Neural progenitor cell (in vitro differentiated cells): ENCODE data around the gene PDE8B. TPM values are rescaled to one million over a fixed set of nuclear protein-coding genes. Genes with fewer than 3 reads are reported as not detected.

ENCODE experiments used
- DNase-seq: peaks from one replicate; pipeline ENCODE4 v3.0.0-alpha.2; 2016; ENCODE audit warnings: low spot score
- H2AFZ ChIP-seq: fragments of 200-600 bp; sonication (generic); replicated peaks from 2 replicates; pipeline ENCODE4 v1.6.1; 2016; ENCODE audit warnings: antibody characterized with exemption
- H3F3A ChIP-seq: fragments of 200-600 bp; sonication (generic); 2 replicates; pipeline ENCODE4 v1.6.1; 2016; ENCODE audit warnings: antibody characterized with exemption, low read depth
- H3K27ac ChIP-seq: fragments of 200-600 bp; sonication (generic); 2 replicates; pipeline ENCODE4 v1.5.1; 2016; ENCODE audit warnings: mild to moderate bottlenecking
- H3K27me3 ChIP-seq: fragments of 200-600 bp; sonication (generic); 2 replicates; pipeline ENCODE4 v1.6.1; 2016; ENCODE audit warnings: mild to moderate bottlenecking, moderate library complexity
- H3K36me3 ChIP-seq: fragments of 200-600 bp; sonication (generic); 2 replicates; pipeline ENCODE4 v1.5.1; 2016
- H3K4me1 ChIP-seq: fragments of 200-600 bp; sonication (generic); 2 replicates; pipeline ENCODE4 v1.6.1; 2016; ENCODE audit warnings: mixed run types
- H3K4me2 ChIP-seq: fragments of 200-600 bp; sonication (generic); 2 replicates; pipeline ENCODE4 v1.6.1; 2016
- H3K4me3 ChIP-seq: fragments of 200-600 bp; sonication (generic); 2 replicates; pipeline ENCODE4 v1.5.1; 2016
- H3K79me2 ChIP-seq: fragments of 200-600 bp; sonication (generic); 2 replicates; pipeline ENCODE4 v1.6.1; 2016; ENCODE audit warnings: low read depth
- H3K9ac ChIP-seq: fragments of 200-600 bp; sonication (generic); 2 replicates; pipeline ENCODE4 v1.6.1; 2016
- H3K9me3 ChIP-seq: fragments of 200-600 bp; sonication (generic); 2 replicates; pipeline ENCODE4 v1.5.1; 2016; ENCODE audit warnings: low read depth
- H4K20me1 ChIP-seq: fragments of 200-600 bp; sonication (generic); 2 replicates; pipeline ENCODE4 v1.6.1; 2016; ENCODE audit warnings: low read depth
- H3K27ac Mint-ChIP-seq: 3 replicates; pipeline ENCODE4 v1.8.0; 2021; ENCODE audit warnings: mixed read lengths
- H3K27me3 Mint-ChIP-seq: 2 replicates; pipeline ENCODE4 v1.8.0; 2022; ENCODE audit warnings: low read depth, mild to moderate bottlenecking, inconsistent platforms, moderate library complexity, mixed read lengths; ENCODE audit not compliant: insufficient read depth
- H3K36me3 Mint-ChIP-seq: 3 replicates; pipeline ENCODE4 v1.8.0; 2021; ENCODE audit warnings: mixed read lengths
- H3K4me1 Mint-ChIP-seq: 3 replicates; pipeline ENCODE4 v1.8.0; 2021; ENCODE audit warnings: mixed read lengths
- H3K4me3 Mint-ChIP-seq: 3 replicates; pipeline ENCODE4 v1.8.0; 2021; ENCODE audit warnings: mild to moderate bottlenecking, moderate library complexity, mixed read lengths
- H3K9me3 Mint-ChIP-seq: 3 replicates; pipeline ENCODE4 v1.8.0; 2020; ENCODE audit warnings: mixed read lengths
- CTCF ChIP-seq: fragments of 200-600 bp; sonication (generic); IDR thresholded peaks from 2 replicates; pipeline ENCODE4 v1.5.1; 2017; ENCODE audit warnings: antibody characterized with exemption, mild to moderate bottlenecking
- EZH2 ChIP-seq: fragments of 200-600 bp; sonication (generic); IDR thresholded peaks from 2 replicates; pipeline ENCODE4 v1.6.1; 2017; ENCODE audit warnings: antibody characterized with exemption, mild to moderate bottlenecking, moderate library complexity
- EZH2phosphoT487 ChIP-seq: fragments of 200-600 bp; sonication (generic); IDR thresholded peaks from 2 replicates; pipeline ENCODE4 v1.6.1; 2017; ENCODE audit warnings: antibody characterized with exemption
- total RNA-seq: library from RNA; depleted of rRNA; stranded (reverse); fragments of >200 nt; gene quantifications from 2 replicates; pipeline ENCODE4 v1.2.3, GENCODE V29; 2015; ENCODE audit warnings: low replicate concordance

PDE8B gene
- total RNA-seq, 1 donor from 2014 or later, result 4.3 TPM

- Histone ChIP-seq H3K4me3 (no peak overlapping the region), H3K27me3 (no peaks in the 10 kb centered on the region), H3F3A (no peaks in the 10 kb centered on the region), H4K20me1 (no peaks in the 10 kb centered on the region), H3K27ac (no peak overlapping the region), H3K36me3 (no peaks in the 10 kb centered on the region), H3K9ac (no peak overlapping the region), H3K4me1 (no peaks in the 10 kb centered on the region), H2AFZ (no peak overlapping the region), H3K9me3 (no peaks in the 10 kb centered on the region), H3K4me2 (no peak overlapping the region), H3K79me2 (no peaks in the 10 kb centered on the region)
- TF ChIP-seq EZH2 (no peak), EZH2phosphoT487 (no peak)
- Mint-ChIP-seq H3K27me3 (no peaks in the 10 kb centered on the region), H3K27ac (no peak overlapping the region), H3K36me3 (no peaks in the 10 kb centered on the region), H3K4me3 (no peak overlapping the region), H3K9me3 (peaks cover 2% of the 10 kb centered on the region), H3K4me1 (peaks cover 4% of the 10 kb centered on the region)
- DNase-seq, result no peak
Measured at GRCh38 chr5:77389746-77390145, 179.3 kb downstream of the PDE8B start.

- Mint-ChIP-seq H3K4me3 (no peak overlapping the region), H3K36me3 (no peaks in the 10 kb centered on the region), H3K4me1 (peaks cover 4% of the 10 kb centered on the region), H3K27me3 (no peaks in the 10 kb centered on the region), H3K9me3 (peaks cover 2% of the 10 kb centered on the region), H3K27ac (no peak overlapping the region)
- no peaks in the 10 kb centered on the region for H3K36me3 ChIP-seq
- no peak overlapping the region for H3K4me2 ChIP-seq
- no peak overlapping the region for H2AFZ ChIP-seq
- TF ChIP-seq EZH2, result no peak
- no peak for TF ChIP-seq CTCF
- TF ChIP-seq EZH2phosphoT487, result no peak
- no peaks in the 10 kb centered on the region for H3K9me3 ChIP-seq
- no peak overlapping the region for H3K9ac ChIP-seq
- H3K4me3 ChIP-seq, result no peak overlapping the region
- H3K27ac ChIP-seq, result no peak overlapping the region
- H3K79me2 ChIP-seq, result no peaks in the 10 kb centered on the region
- no peaks in the 10 kb centered on the region for H3F3A ChIP-seq
- no peaks in the 10 kb centered on the region for H3K4me1 ChIP-seq
- no peak for DNase-seq
- no peaks in the 10 kb centered on the region for H3K27me3 ChIP-seq
- H4K20me1 ChIP-seq, result no peaks in the 10 kb centered on the region
Measured at GRCh38 chr5:77390221-77390620, 179.7 kb downstream of the PDE8B start.

- no peaks in the 10 kb centered on the region for H3F3A ChIP-seq
- no peak overlapping the region for H3K4me2 ChIP-seq
- H3K4me3 ChIP-seq, result no peak overlapping the region
- Mint-ChIP-seq H3K4me3 (no peak overlapping the region), H3K4me1 (peaks cover 4% of the 10 kb centered on the region), H3K9me3 (no peaks in the 10 kb centered on the region), H3K36me3 (no peaks in the 10 kb centered on the region), H3K27ac (no peak overlapping the region), H3K27me3 (no peaks in the 10 kb centered on the region)
- no peak overlapping the region for H3K27ac ChIP-seq
- no peak for DNase-seq
- no peak overlapping the region for H3K9ac ChIP-seq
- no peaks in the 10 kb centered on the region for H3K27me3 ChIP-seq
- H2AFZ ChIP-seq, result no peak overlapping the region
- TF ChIP-seq CTCF, result no peak
- H3K79me2 ChIP-seq, result no peaks in the 10 kb centered on the region
- no peaks in the 10 kb centered on the region for H3K9me3 ChIP-seq
- H3K4me1 ChIP-seq, result no peaks in the 10 kb centered on the region
- H3K36me3 ChIP-seq, result no peaks in the 10 kb centered on the region
- no peaks in the 10 kb centered on the region for H4K20me1 ChIP-seq
Measured at GRCh38 chr5:77390795-77391194, 180.3 kb downstream of the PDE8B start.

DNA sequence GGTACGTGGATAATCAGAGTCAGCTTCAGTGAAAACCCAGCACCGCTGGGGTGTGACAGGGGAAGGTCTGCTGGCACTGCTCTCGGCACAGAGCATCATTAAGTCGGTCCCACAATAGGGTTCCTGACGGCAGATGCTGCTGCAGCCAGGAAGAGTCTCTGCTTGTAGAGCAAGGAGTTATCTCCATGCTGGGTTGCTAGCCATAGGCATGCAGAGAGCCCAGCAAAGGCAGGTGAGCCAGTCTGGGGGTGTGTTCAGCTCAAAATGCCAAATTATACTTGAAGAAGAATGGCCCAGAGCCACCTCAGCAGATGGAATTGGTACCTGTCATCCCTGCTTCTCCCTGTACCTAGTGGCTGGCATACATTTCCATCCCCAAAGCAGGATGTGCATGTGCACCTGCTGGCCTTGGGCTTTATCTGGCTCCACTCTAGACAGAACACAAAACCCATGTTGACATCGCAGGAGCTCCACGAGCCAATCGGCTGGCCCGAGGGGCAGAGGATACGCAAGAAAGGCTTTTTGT lies 180.8 kb downstream of the PDE8B start:
- H3F3A ChIP-seq, result no peaks in the 10 kb centered on the region
- H4K20me1 ChIP-seq, result no peaks in the 10 kb centered on the region
- Mint-ChIP-seq H3K36me3 (no peaks in the 10 kb centered on the region), H3K4me1 (peaks cover 4% of the 10 kb centered on the region), H3K4me3 (no peak overlapping the region), H3K9me3 (no peaks in the 10 kb centered on the region), H3K27ac (no peak overlapping the region), H3K27me3 (no peaks in the 10 kb centered on the region)
- H3K4me2 ChIP-seq, result no peak overlapping the region
- H3K36me3 ChIP-seq, result no peaks in the 10 kb centered on the region
- no peak for TF ChIP-seq EZH2phosphoT487
- no peak for TF ChIP-seq EZH2
- TF ChIP-seq CTCF, result no peak
- no peak for DNase-seq
- no peaks in the 10 kb centered on the region for H3K79me2 ChIP-seq
- H2AFZ ChIP-seq, result no peak overlapping the region
- H3K4me1 ChIP-seq, result no peaks in the 10 kb centered on the region
- no peak overlapping the region for H3K9ac ChIP-seq
- H3K27ac ChIP-seq, result no peak overlapping the region
- H3K27me3 ChIP-seq, result no peaks in the 10 kb centered on the region
- H3K9me3 ChIP-seq, result no peaks in the 10 kb centered on the region
- no peak overlapping the region for H3K4me3 ChIP-seq
